COLO668 (cell line): ENCODE data around the gene PMVK.
"Not testable (repeated sequence)": the region's sequence is repeated elsewhere in the genome, so short reads cannot be mapped to it uniquely, and the experiment has no call there.

Experiments
- DNase-seq: peaks from one replicate; lab custom pipeline; 2025; ENCODE audit not compliant: unreplicated experiment; lab: John Stamatoyannopoulos, UW

The PMVK gene

DNA sequence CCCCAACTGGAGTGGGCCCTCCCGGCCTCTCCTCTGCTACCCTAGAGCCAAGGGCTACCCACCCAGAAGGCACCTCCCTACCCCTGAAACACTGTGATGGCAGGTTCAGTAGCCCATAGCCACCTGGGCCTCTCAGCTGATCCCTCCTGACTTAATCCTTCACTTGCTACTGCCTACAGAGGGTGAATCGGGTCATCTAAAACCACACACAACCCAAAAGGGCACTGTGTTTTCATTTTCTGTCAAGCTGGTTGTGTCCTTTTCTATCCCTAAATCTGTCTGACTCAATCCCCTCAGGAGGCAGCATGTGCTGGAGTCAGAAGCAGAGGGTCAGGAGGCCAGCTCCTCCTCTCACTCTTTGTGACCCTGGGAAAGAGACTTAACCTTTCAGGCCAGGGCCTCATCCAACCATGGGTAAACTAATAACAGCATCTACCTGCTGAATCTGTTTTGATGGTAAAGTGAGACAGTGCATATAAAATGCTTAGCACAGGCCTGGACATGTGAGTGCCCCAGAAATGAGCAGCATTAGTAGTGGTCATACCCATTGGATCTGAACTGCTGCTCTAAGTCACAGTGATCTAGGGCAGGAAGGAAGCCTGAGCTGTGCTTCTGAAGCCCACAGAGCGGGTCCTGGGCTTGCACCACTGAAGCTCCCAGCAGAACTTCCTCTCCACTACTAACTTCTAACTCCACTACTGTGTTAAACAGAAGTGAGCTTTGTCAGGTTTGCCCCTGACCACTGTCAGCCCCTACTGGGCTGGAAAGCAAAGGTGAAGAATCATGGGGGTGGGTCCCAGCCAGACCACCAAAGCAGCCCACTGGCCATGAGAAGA lies 11.0 kb downstream of the PMVK start:
- DNase-seq: no peak

DNA sequence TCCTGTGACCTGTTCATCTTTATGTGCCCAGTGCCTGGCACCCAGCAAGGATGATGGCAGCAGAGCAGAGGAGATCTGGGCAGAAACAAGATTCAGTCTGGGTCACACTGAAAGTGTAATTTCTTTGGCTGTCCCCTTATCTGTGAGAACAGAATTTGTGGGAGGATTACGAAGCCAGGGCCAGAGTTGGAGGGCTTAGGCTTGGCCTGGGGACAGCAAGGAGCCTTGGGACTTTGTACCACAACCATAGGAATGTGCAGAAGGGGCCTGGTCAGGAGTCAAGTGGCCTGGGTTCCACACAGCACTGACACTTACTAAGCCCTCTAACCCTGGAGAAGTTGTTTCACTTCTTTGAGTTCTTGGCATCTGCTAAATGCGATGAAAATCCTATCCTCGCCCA lies 12.8 kb downstream of the PMVK start:
- no peak for DNase-seq

DNA sequence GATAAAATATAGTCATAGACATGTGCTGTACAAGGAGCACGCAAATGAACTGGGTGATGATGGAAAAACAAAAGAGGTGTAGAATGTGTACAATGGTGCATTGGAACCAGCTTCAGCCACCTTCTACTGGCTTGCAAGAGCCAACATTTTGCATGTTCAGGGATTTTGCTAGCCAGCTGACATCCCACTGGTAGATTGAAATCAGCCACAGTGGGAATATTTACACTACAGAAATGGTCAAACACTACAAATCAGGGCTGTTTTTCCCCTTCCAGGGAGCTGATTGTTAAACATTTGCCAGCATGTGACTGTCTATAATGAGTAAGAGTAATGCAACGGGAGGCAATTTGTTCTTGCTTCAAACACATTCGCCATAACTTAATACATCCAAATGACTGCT lies 23.2 kb downstream of the PMVK start:
- no peak for DNase-seq

DNA sequence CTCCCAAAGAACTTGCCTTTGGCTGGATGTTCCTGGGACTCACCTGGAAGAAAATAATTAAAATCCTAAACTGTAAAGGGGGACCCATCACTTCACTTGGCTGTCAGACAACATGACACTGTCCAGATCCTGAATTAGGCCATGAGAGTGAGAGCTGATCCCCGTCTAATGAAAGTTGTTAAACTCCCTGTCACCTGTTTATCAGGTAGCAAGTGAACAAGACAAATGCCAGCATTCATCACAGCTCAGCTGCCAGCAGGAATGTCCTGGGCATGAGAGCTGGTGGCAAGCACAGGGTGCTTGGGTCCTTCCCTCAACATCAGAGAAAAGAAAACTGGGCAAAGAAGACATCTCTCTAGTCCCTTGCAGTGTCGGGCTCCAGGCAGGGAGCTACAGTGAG lies 23.8 kb downstream of the PMVK start:
- DNase-seq: no peak

DNA sequence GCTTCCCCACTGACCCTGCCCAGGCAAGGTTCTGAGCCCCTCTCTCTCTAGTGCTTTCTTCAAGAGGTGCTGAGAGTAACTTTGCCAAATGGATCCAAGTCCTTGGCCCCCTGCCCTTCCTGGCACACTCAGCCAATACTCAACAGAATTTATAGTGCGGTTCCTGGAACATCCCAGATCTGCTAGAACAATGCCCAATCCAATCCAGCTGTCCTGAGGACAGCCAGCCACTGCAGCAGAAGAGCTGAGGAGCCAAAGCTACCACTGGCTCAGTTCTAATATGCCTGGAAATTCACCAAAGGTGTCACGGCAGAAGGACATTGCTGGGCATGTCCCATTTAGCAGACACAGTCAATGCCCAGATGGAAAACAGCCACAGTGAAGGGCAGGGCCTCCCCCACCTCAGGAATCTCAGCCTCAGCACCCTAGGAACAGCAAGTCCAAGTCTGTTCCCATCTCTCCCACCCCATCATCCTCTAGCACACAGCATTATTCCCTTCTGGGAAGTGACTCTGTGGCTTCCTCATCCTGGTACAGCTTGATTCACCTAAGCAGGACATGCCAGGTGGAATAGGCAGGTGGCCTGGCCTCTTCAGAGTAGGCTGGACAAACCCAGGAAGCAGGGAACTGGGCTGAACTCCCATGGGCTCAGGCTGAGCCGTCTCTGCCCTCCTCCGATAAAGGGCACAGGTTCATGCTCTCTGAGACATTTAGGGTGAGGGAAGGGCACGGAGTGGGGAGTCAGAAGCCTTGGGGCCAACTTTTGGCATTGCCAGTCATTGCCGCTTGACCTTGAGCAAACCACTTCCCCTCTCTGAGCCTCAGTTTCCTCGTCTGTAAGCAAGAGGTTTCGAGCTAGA lies 24.6 kb downstream of the PMVK start:
- DNase-seq: no peak

DNA sequence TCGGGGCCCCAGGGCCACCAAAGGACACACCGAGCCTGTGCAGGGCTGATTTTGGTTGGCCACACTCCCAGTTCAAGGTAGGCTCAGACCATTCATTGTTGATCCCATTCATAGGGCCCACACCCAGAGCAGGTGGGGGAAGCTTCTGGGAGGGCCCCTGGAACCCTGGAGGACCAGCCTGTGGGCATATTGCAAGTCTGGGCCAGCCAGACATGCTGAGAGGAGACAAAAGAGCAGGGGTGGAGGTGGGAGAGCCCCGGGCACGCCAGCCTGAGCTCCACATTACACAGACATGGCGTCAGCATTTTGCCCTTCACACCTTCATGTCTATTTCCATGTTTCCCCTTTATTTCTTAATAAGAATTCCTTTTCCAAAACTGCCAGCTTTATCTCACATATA lies 25.7 kb downstream of the PMVK start:
- no peak for DNase-seq

DNA sequence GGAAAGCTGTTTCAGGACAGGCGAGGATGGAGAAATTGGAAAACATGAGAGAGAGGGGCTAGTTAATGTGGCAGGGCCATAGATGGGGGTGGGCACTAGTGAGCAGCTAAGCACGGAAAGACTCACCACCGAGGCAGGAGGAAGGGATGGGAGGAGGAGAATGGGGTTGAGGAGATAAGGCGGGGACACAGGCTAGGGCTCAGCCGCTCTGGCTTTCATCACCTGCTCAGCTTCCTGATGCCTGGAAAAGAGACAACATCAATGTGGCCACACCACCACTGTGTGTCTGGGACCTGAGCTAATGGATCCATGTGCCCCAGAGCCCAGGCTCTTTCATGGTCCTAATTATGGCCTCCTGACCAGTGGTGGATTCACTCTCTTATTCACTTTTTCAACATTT lies 27.6 kb downstream of the PMVK start:
- DNase-seq: no peak

DNA sequence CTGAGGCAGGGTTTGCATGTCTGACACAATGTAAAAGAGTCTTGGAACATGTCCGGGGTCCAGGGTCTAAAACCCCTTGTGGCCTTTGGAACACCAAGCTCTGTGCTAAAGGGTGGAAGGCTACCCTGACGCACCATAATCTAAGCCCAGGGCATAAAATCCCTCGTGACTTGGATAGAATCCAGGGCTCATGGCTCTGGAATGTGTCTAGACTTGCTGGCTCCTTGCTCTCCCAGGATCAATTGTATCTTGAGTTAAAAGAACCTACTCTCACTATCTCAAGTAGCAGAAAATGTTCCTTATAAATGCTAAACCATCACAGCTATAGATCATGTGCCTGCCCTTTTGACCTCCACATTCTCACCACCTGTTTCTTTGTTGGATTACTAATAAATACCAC lies 28.4 kb downstream of the PMVK start:
- not testable (repeated sequence) for DNase-seq

DNA sequence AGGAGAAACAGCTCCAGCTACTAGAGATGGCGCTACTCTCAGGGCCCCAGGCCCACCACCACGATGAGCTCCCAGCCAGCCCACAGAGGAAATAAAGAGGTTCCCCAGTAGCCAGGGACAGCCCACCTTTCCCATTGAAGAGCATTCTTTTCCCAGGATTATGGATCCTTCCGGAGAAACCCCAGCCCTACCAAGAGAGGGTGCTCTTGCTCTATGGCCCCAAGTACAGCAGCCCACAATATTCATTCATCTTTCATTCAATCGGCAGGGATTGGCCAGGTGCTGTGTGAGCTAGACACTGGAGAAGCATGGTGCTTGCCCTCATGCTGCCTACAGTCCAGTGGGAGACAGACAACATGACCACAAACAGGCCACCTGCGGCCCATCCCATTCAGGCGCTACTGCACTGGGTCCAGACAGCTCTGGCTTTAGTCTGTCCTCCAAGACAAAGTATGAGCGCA lies 29.9 kb downstream of the PMVK start:
- DNase-seq: no peak

DNA sequence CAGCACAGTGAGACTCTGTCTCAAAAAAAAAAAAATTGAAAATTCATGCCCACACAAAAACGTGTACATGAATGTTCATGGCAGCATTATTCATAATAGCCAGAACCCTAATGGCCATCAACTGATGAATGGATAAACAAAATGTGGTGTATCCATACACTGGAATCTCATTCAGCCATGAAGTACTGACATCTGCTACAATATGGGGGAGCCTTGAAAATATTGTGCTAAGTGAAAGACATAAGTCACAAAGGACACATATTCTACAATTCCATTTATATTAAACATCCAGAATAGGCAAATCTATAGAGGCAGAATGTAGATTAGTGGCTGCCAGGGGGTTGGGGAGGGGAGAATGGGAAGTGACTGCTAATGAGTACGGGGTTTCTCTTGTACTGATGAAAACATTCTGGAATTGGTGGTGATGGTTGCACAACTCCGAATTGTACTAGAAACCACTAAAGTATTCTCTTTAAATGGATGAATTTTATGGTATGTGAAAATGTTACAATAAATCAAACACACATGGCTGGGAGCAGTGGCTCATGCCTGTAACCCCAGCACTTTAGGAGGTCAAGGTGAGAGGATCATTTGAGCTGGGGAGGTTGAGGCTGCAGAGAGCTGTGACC lies 33.5 kb downstream of the PMVK start:
- no peak for DNase-seq

DNA sequence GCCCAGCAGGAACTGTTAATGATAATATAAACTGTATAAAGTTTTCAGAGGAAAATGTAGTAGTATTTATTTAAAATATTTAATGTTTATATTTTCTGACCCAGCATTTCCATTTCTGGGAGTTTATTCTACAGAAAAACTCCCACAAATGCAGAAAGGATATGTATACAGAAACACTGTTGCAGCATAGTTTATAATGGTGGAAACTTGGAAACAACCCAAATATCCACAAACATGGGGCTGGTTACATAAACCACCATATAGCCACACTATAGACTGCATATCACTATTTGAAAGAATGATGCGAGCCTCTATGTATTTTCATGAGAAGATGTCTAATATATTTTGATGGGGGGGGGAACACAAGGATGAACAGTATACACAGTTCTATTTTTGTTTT lies 34.9 kb downstream of the PMVK start:
- no peak for DNase-seq

DNA sequence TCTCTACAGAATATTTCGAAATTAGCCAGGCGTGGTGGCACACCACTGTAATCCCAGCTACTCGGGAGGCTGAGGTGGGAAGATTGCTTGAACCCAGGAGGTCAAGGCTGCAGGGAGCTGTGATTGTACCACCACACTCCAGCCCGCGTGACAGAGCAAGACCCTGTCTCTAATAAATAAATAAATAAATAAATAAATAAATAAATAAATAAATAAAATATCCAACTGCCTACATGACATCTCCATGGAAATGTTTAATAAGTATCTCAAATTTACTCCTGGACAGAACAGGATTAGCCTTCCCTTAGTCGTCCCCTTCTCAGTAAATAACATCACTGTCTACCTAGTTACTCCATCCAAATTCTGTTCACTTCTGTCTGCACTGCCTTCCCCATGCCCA lies 37.5 kb downstream of the PMVK start:
- no peak for DNase-seq

DNA sequence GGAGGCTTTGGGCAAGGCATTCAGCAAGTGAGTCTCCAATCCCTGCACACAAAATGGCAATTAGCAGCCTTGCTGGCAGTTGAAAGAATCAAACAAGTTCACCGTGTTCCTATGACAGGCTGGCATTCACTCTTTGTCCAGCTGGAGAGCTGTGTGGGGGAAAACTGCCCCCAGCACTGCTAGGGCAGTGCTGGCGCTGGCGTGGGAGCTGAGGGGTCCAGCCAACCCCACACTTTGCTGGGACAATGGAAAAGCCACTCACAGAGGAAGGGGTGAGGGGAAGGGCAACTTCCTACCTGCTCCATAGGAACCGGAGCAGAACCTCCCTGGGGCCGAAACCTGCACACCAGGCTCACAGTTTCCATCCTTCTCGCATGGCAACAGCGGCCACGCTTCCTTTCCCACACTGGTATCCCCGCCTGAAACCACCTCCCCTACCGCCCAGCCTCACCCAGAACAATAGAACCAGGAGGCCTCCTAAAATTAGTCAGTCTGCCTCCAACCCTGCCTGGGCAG lies 39.7 kb downstream of the PMVK start:
- DNase-seq: no peak

DNA sequence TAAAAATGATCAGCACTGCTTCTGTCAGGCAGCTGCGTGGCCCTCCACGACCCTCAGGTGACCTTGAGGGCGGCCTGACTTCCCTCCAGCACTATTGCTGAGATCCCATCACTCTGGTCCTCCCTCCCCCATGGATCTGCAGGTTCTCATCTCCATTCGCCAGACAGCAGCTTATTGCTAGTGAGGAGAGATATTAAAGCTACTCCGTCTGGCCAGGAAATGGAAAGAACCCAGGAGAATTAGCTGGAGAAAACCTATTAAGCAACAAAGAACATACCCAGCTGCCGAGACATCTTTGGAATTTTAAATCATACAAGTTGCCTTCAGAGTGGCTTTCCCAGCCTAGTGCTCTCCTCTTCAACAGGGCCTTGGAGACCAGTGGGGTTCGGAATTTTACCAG lies 40.7 kb downstream of the PMVK start:
- DNase-seq: no peak

DNA sequence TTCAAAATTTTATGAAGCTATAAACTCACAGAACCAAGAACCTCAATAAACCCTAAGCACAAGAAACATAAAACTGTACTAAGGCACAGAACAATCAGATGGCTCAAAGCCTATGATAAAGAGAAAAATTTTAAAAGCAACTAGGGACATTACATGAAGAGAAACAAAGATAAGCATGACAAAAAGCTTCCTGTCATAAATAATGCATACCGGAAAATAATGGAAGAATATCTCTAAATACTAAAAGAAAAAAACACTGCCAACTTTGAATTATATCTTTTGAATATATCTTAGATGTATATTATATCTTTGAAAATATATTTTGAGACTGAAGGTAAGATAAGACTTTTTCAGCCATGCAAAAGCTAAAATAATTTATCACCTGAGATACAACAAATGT lies 45.1 kb downstream of the PMVK start:
- DNase-seq: no peak

DNA sequence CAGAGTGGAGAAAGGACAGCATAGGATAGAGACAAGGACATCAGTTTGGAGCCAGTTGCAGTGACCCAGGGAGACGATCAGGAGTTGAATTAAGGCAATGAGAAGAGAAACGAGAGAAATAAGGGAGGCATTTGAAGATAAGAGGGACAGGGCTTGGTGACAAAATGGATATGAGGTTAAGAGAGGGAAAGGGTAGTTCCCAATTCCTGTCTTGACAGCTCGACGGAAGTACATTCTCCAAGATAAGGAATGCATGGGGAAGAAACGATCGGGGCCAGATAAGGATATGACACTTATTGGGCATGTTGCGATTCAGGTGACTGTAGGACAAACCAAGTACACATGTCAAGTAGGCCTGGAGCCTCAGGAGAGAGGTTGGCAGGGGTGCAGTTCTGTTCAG lies 47.8 kb downstream of the PMVK start:
- DNase-seq: no peak

DNA sequence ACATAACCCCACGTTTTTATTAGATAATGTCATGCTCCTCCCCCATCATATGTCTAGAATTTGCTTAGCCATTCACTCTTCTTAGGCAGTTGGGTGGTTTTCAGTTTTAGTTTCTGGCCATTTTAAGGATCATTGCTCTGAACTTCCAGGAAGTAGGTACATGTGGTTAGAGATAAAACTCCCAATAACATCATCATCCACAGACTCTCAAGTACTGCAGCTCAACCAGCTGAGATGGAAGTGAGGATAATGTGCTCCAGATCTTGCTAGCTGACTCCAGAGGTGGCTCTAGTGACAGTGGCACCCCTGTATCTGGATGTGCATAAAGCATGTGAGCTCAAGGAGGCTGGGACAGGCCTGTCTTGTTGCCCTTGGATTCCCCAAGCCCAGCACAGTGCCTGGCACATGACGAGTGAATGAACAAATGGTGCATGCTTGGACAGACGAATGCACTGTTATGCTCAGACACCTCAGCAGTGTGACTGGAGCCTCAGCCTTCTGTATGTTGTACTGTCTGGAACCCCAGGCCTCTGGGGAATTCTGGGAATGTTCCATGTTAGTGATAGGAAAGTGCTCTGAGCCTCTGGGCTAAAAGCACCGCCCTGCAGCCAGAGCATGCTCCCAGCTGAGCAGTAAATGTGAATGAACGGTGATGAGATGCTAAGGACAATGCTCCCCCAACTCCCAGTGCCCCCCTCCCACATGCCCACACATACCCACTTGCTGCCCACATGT lies 50.1 kb downstream of the PMVK start:
- DNase-seq: no peak

DNA sequence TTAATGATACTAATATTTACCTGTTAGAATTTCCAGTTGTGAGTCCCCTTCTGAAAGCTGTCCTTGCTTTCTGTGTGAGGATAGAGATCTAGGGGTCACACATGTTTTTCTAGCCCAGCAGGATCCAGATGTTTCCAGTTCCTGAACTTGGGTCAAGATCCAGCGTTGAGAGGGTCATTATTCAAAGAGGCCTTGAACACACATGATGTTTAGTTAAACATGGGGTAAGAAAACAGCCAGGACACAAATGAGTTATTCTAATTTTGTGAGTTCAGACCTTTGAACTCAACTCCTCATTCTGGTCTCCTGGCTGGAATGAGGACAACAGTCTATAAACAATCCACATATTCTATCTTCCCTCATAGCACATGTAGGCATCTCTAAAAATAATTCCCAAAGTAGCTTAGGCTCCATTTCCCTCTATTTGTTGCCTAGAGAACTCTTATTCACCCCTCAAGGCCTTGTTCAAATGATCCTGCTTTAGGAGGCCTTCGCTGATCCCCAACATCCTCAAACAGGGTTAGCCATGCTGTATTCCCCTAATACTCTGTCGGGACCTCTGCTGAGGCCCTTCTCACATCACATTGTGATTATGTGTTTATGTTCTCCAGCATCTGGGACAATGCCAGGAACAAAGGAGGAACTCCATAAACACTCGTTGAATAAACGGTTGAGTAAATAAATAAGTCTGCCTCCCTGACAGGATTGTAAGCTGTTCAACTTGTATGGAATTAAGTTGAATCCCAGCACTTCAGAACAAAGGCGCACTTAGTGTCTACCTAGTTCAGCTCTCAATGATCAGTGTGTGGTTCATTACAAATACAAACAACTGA lies 51.4 kb downstream of the PMVK start:
- no peak for DNase-seq

DNA sequence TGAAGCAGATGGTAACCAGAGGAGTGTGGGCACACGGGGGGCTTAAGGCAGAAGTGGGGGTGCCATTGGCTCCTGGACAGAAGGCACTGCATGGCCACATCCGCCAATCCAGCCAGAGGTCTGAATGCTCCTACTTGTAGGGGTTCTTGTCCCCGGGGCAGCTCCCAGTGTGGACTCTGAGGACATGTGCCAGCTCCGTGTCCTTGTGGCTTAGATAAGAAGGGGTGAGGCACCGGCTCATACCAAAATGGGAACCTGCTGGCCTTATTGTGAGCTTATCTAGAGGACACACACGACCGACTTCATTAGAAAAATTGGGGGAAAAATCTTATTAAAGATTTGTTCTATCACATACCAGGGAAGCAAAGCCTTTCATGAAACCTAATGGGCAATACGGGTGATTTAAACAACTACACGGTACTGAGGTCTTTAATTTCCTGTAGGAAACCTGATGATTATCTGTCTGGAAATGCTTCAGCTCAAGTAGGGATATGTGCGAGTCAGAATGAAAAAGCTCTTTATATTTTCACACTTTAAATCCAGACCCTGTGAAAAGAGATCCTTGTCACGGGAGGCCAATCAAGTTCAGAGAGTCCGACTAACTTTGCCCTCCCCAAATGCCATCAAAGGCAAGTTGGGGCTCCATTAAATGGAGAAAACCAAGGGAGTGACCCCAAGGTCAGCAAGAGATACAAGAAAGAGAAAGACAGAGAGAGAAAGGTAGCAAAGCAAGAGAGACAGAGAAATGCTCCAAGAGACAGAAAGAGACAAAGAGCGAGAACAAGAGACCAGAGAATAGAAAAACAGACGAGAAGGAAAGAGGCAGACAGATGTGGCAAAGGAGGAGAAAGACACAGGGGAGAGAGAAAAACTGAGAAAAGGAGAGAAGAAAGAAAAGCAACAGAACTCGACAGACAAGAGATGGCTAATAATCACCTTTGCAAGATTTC lies 52.3 kb downstream of the PMVK start:
- DNase-seq: no peak
